Measurements from ENCODE around the gene PGBD4. TPM values are rescaled to one million over a fixed set of nuclear protein-coding genes. Genes with fewer than 3 reads are reported as not detected.

The PGBD4 gene
- total and polyA plus RNA-seq, 2 of the 13 experiments (the other 11 are each of a cell fraction or from before 2014, with no cell fraction given): 1.4 to 1.7 TPM

DNA sequence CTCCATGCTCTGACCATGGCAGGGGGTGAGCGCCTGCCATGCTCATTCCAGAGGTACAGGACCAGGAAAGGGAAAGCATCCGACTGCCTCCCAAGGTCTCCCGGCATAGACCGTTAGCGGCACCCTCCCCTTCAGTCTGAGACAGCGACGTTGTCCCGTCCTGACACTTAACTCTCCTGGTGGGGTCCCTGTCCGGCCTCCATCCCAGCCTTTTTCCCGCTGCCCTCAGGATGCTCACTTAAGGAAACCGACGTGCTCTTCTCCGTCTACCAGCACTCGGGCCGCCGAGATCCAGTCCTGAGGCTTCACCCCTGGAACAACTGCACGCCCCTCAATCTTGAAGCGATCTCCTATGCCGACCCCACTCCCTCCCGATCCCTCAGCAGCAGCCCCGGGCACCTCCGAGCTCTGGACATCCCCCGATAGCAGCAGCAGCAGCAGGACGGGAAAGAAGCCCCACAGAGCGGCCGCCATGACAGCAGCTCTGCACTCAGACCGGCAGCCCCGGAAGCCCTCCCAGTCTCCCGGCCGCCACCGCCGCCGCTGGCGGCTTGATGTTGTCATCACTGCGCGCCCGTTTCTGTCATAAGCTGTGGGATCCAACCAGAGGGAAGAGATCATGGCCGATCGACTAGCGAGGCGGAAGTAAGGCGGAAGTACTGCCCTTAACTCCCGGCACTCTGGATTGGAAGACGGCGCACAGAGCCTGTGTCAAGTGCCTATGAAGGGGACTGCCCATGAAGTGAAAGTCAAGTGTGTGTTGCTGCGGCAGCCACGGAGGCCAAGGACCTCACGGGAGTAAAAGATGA is at the start of gene PGBD4, which contains the start of gene EMC7 (continued):
- TF ChIP-seq ZNF781 (CRISPR knock-in tag; IDR thresholded peaks at IDR 0.05; ENCODE audit: borderline replicate concordance, not compliant biosample characterization): no peak
- no peak for TF ChIP-seq ZNF282 (IDR thresholded peaks at IDR 0.05; ENCODE audit: partially characterized antibody)
- TF ChIP-seq BHLHE40 (IDR thresholded peaks at IDR 0.05; ENCODE audit: low read length): no peak
- TF ChIP-seq, protein P1, sequence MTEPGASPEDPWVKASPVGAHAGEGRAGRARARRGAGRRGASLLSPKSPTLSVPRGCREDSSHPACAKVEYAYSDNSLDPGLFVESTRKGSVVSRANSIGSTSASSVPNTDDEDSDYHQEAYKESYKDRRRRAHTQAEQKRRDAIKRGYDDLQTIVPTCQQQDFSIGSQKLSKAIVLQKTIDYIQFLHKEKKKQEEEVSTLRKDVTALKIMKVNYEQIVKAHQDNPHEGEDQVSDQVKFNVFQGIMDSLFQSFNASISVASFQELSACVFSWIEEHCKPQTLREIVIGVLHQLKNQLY (CRISPR knock-in tag; IDR thresholded peaks at IDR 0.05): no peak
- TF ChIP-seq NFE2L2 (IDR thresholded peaks at IDR 0.05; ENCODE audit: low read length): no peak
- TF ChIP-seq JDP2 (CRISPR knock-in tag; IDR thresholded peaks at IDR 0.05; ENCODE audit: borderline replicate concordance): no peak
- no peak for TF ChIP-seq ZNF367 (CRISPR knock-in tag; IDR thresholded peaks at IDR 0.05; ENCODE audit: borderline replicate concordance)
- no peak; the same call in 1 of the 2 replicates for TF ChIP-seq ZNF225 (CRISPR knock-in tag; IDR thresholded peaks at IDR 0.05)
- TF ChIP-seq CAMTA2 (CRISPR knock-in tag; IDR thresholded peaks at IDR 0.05; ENCODE audit: borderline replicate concordance): 0 out of 2 replicates have a peak, but pooled peaks have one; percentile 25
- TF ChIP-seq, protein P2, sequence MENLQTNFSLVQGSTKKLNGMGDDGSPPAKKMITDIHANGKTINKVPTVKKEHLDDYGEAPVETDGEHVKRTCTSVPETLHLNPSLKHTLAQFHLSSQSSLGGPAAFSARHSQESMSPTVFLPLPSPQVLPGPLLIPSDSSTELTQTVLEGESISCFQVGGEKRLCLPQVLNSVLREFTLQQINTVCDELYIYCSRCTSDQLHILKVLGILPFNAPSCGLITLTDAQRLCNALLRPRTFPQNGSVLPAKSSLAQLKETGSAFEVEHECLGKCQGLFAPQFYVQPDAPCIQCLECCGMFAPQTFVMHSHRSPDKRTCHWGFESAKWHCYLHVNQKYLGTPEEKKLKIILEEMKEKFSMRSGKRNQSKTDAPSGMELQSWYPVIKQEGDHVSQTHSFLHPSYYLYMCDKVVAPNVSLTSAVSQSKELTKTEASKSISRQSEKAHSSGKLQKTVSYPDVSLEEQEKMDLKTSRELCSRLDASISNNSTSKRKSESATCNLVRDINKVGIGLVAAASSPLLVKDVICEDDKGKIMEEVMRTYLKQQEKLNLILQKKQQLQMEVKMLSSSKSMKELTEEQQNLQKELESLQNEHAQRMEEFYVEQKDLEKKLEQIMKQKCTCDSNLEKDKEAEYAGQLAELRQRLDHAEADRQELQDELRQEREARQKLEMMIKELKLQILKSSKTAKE (CRISPR knock-in tag; IDR thresholded peaks at IDR 0.05; ENCODE audit: borderline replicate concordance): no peak
- TF ChIP-seq, protein P3, sequence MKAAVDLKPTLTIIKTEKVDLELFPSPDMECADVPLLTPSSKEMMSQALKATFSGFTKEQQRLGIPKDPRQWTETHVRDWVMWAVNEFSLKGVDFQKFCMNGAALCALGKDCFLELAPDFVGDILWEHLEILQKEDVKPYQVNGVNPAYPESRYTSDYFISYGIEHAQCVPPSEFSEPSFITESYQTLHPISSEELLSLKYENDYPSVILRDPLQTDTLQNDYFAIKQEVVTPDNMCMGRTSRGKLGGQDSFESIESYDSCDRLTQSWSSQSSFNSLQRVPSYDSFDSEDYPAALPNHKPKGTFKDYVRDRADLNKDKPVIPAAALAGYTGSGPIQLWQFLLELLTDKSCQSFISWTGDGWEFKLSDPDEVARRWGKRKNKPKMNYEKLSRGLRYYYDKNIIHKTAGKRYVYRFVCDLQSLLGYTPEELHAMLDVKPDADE (CRISPR knock-in tag; IDR thresholded peaks at IDR 0.05): no peak
- peak; percentile 87 for TF ChIP-seq ZNF652 (CRISPR knock-in tag; IDR thresholded peaks at IDR 0.05; ENCODE audit: borderline replicate concordance, low read depth)
- no peak for TF ChIP-seq ZNF552 (CRISPR knock-in tag; IDR thresholded peaks at IDR 0.05; ENCODE audit: borderline replicate concordance)
- TF ChIP-seq ZNF253 (CRISPR knock-in tag; IDR thresholded peaks at IDR 0.05; ENCODE audit: borderline replicate concordance): 0 out of 2 replicates have a peak, but pooled peaks have one; percentile 38
- TF ChIP-seq ZNF776 (CRISPR knock-in tag; IDR thresholded peaks at IDR 0.05): no peak
- TF ChIP-seq ARNT2 (CRISPR knock-in tag; IDR thresholded peaks at IDR 0.05; ENCODE audit: low read depth): 0 out of 2 replicates have a peak, but pooled peaks have one; percentile 29
- TF ChIP-seq GATA4 (IDR thresholded peaks at IDR 0.05; ENCODE audit: borderline replicate concordance, low read depth): 0 out of 2 replicates have a peak, but pooled peaks have one; percentile 25
- no peak for TF ChIP-seq SOX5 (CRISPR knock-in tag; IDR thresholded peaks at IDR 0.05; ENCODE audit: borderline replicate concordance)
- peak; percentile 53; the same call in 1 of the 2 replicates for TF ChIP-seq NFKB2 (CRISPR knock-in tag; IDR thresholded peaks at IDR 0.05; ENCODE audit: borderline replicate concordance)

All from HepG2 (cell line).